C4-2B (cell line): Measurements from ENCODE around the gene PGAM5.

ENCODE experiments used
- ZFX ChIP-seq: fragments of 450-650 bp; IDR thresholded peaks from 2 replicates; pipeline ENCODE4 v1.6.1; 2017
- TF ChIP-seq, protein P1 (sequence below): fragments of 450-650 bp; conservative IDR thresholded peaks from 2 replicates; pipeline ENCODE4 v1.5.1; 2017; ENCODE audit warnings: mild to moderate bottlenecking

DNA sequence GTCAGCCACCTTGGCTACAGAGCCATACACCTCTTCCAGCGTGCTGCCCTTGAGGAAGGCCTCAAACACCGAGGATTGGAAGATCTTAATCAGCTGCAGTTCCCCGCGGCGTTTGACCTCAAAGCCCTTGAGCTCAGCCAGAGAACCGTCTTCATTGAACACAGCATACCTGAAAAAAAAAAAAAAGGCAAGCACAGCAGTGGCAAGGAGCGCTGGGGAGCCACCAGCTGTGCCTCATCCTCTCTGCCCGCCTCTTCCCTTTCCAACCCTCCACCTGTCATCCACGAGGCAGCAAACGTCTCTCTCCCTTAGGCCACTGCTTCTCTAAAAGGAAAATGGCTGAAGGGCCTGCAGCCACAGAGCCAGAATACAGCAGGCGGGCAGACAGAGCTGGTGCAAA, 49.6 kb upstream of the PGAM5 start:
- TF ChIP-seq, protein P1, sequence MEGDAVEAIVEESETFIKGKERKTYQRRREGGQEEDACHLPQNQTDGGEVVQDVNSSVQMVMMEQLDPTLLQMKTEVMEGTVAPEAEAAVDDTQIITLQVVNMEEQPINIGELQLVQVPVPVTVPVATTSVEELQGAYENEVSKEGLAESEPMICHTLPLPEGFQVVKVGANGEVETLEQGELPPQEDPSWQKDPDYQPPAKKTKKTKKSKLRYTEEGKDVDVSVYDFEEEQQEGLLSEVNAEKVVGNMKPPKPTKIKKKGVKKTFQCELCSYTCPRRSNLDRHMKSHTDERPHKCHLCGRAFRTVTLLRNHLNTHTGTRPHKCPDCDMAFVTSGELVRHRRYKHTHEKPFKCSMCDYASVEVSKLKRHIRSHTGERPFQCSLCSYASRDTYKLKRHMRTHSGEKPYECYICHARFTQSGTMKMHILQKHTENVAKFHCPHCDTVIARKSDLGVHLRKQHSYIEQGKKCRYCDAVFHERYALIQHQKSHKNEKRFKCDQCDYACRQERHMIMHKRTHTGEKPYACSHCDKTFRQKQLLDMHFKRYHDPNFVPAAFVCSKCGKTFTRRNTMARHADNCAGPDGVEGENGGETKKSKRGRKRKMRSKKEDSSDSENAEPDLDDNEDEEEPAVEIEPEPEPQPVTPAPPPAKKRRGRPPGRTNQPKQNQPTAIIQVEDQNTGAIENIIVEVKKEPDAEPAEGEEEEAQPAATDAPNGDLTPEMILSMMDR = no peak
- TF ChIP-seq ZFX = no peak
